ENCODE results near the gene QKI. TPM values are rescaled to one million over a fixed set of nuclear protein-coding genes. Genes with fewer than 3 reads are reported as not detected.

Gene QKI
- total and polyA plus RNA-seq, 2 donors (not counting 3 experiments of a cell fraction or from before 2014, with no cell fraction given) = 178 to 232 TPM

- no peaks in the 10 kb centered on the region for H3K27me3 ChIP-seq (ENCODE audit: control insufficient read depth in 2 of 2, insufficient read depth in 2 of 2, low read length in 2 of 2)
Measured at GRCh38 chr6:163571730-163572129, 157.2 kb downstream of the QKI start.

More at GRCh38 chr6:163571730-163572129, 157.2 kb downstream of the QKI start:
- Histone ChIP-seq H3K79me2 (ENCODE audit: control insufficient read depth, insufficient read depth, low read length) (no peaks in the 10 kb centered on the region), H3K9me1 (replicated peaks; ENCODE audit: control insufficient read depth, extremely low read depth, insufficient read depth, low read length) (no peaks in the 10 kb centered on the region), H3K9ac (replicated peaks; ENCODE audit: extremely low read depth, insufficient read depth, low read length) (no peak overlapping the region), H3K4me2 (ENCODE audit: insufficient read depth, low read length) (no peak overlapping the region), H3K27ac (ENCODE audit: insufficient read depth, low read depth, low read length) (no peak overlapping the region), H3K9me3 (replicated peaks; ENCODE audit: control insufficient read depth, insufficient read depth, low read length) (no peaks in the 10 kb centered on the region), H2AFZ (ENCODE audit: low read depth, low read length) (no peak overlapping the region), H3K36me3 (ENCODE audit: control insufficient read depth in 2 of 2, extremely low read depth in 1 of 2, insufficient read depth in 2 of 2, low read length in 2 of 2) (peaks cover 4 to 5% of the 10 kb centered on the region in 2 experiments), H4K20me1 (replicated peaks; ENCODE audit: control insufficient read depth, extremely low read depth, insufficient read depth, low read length) (no peaks in the 10 kb centered on the region), H3K4me3 (replicated peaks in 1 of 3; ENCODE audit: insufficient read depth in 1 of 3, low read depth in 1 of 3, low read length in 3 of 3) (no peak overlapping the region), H3K4me1 (ENCODE audit: control insufficient read depth, extremely low read depth, insufficient read depth, low read length) (peaks cover 7% of the 10 kb centered on the region)
- POLR2A ChIA-PET = no interaction called here
- DNase-seq (ENCODE audit: low read depth, low spot score) (no peak), FAIRE-seq (no peak)
- TF ChIP-seq EZH2 (IDR thresholded peaks at IDR 0.05; ENCODE audit: borderline replicate concordance, low read depth, low read length, severe bottlenecking) = no peak
- no peak for TF ChIP-seq POLR2A (IDR thresholded peaks at IDR 0.05; ENCODE audit: low read depth, low read length)
- TF ChIP-seq MAX (IDR thresholded peaks at IDR 0.05; ENCODE audit: insufficient read depth, insufficient read length) = no peak
- TF ChIP-seq MYC (IDR thresholded peaks at IDR 0.05; ENCODE audit: low read depth, low read length) = no peak
- TF ChIP-seq CTCF (IDR thresholded peaks at IDR 0.05; ENCODE audit: extremely low read depth in 1 of 2, insufficient read depth in 1 of 2, low read depth in 1 of 2, low read length in 2 of 2) = no peak
- no peak for TF ChIP-seq FOS (IDR thresholded peaks at IDR 0.05; ENCODE audit: borderline replicate concordance, insufficient read depth, low read length)
- intact Hi-C loops (cut with micrococcal nuclease) (no loop called here), dilution Hi-C loops (cut with MboI; ENCODE audit: extremely low pct_ligation_motif_present, low sequenced_read_pairs) (no loop called here)
- CTCF ChIA-PET = interaction anchor here (1.2 kb wide), 1 partner anchor 400 kb away, joined by 3 read pairs; no protein-coding TSS in a partner anchor
- BruUV-seq (replicated peaks) = no TSS peak

Measured in endothelial cell of umbilical vein (primary cell).